HG03558 (cell line): ENCODE data around the gene RXRG.
"Not testable (repeated sequence)": the region's sequence is repeated elsewhere in the genome, so short reads cannot be mapped to it uniquely, and the experiment has no call there.

Experiments
- ATAC-seq: cut with Tn5 transposase; IDR thresholded peaks from one replicate; pipeline ENCODE4 v1.9.1; 2021; ENCODE audit warnings: moderate number of reproducible peaks; ENCODE audit not compliant: unreplicated experiment; ENCODE audit errors: extremely low read depth

RXRG gene

GRCh38 chr1:165444897-165445370 lies at the start of gene RXRG:
TSS of gene RXRG (minus strand) at chr1:165445126. CDS start at chr1:165444893, 233 bp downstream.
- ATAC-seq, result no peak

- ATAC-seq, result no peak
These were observed 48.0 kb upstream of the RXRG start for GRCh38 chr1:165492845-165493373.

GRCh38 chr1:165490175-165490574 lies 45.2 kb upstream of the RXRG start:
- ATAC-seq, result no peak

GRCh38 chr1:165487921-165488320 lies 43.0 kb upstream of the RXRG start:
- no peak for ATAC-seq

- no peak for ATAC-seq
These were observed 41.7 kb upstream of the RXRG start for GRCh38 chr1:165486663-165487062.

GRCh38 chr1:165485716-165486115 lies 40.8 kb upstream of the RXRG start:
- no peak for ATAC-seq

GRCh38 chr1:165484532-165484931 lies 39.6 kb upstream of the RXRG start:
- ATAC-seq, result no peak

GRCh38 chr1:165483412-165483811 lies 38.5 kb upstream of the RXRG start:
- no peak for ATAC-seq

- no peak for ATAC-seq
These were observed 37.0 kb upstream of the RXRG start for GRCh38 chr1:165481820-165482532.

GRCh38 chr1:165476776-165477175 lies 31.9 kb upstream of the RXRG start:
- ATAC-seq, result no peak

GRCh38 chr1:165474196-165474595 lies 29.3 kb upstream of the RXRG start:
- ATAC-seq, result no peak

GRCh38 chr1:165473081-165473480 lies 28.2 kb upstream of the RXRG start:
- ATAC-seq, result no peak

- ATAC-seq, result no peak
These were observed 23.9 kb upstream of the RXRG start for GRCh38 chr1:165468726-165469249.

- no peak for ATAC-seq
These were observed 23.3 kb upstream of the RXRG start for GRCh38 chr1:165468253-165468652.

GRCh38 chr1:165467706-165468105 lies 22.8 kb upstream of the RXRG start:
- no peak for ATAC-seq

GRCh38 chr1:165463978-165464377 lies 19.1 kb upstream of the RXRG start:
- no peak for ATAC-seq

- ATAC-seq, result not testable (repeated sequence)
These were observed 14.8 kb upstream of the RXRG start for GRCh38 chr1:165459683-165460082.

GRCh38 chr1:165456861-165457260 lies 11.9 kb upstream of the RXRG start:
- ATAC-seq, result no peak

- ATAC-seq, result no peak
These were observed 11.2 kb upstream of the RXRG start for GRCh38 chr1:165456114-165456513.

GRCh38 chr1:165455111-165455510 lies 10.2 kb upstream of the RXRG start:
- no peak for ATAC-seq

GRCh38 chr1:165454091-165454610 lies 9.2 kb upstream of the RXRG start:
- ATAC-seq, result no peak
